ENCODE results near the gene ATG16L1. TPM values are rescaled to one million over a fixed set of nuclear protein-coding genes. Genes with fewer than 3 reads are reported as not detected.

The ATG16L1 gene
- total and polyA plus RNA-seq, 2 donors (not counting 1 experiment from before 2014, with no cell fraction given) = 23.7 to 33.7 TPM

GRCh38 chr2:233281553-233281952 is 30.1 kb downstream of the ATG16L1 start:
- H3K4me3 ChIP-seq (replicated peaks in 1 of 4; ENCODE audit: control extremely low read depth in 1 of 4, insufficient read depth in 1 of 4, low read depth in 3 of 4, low read length in 4 of 4) = no peak overlapping the region
- no peak overlapping the region for H2AFZ ChIP-seq (ENCODE audit: low read length)
- TF ChIP-seq CTCF (conservative IDR thresholded peaks at IDR 0.05 in 1 of 2, IDR thresholded peaks at IDR 0.05 in 1 of 2; ENCODE audit: low read depth in 1 of 2, low read length in 2 of 2) (no peak), EZH2 (IDR thresholded peaks at IDR 0.05; ENCODE audit: low read length, missing control alignments) (no peak)
- H3K9ac ChIP-seq (ENCODE audit: insufficient read depth, low read length) = no peak overlapping the region
- no peak overlapping the region for H3K4me2 ChIP-seq (ENCODE audit: extremely low read depth, insufficient read depth, low read length)
- no peak for DNase-seq (ENCODE audit: low read depth in 2 of 2)
- H3K4me1 ChIP-seq (ENCODE audit: control insufficient read depth, extremely low read depth, insufficient read depth, low read length) = no peaks in the 10 kb centered on the region
- H3K36me3 ChIP-seq (ENCODE audit: control insufficient read depth, insufficient read depth, low read length) = peaks cover 11% of the 10 kb centered on the region
- no peaks in the 10 kb centered on the region for H3K27me3 ChIP-seq (ENCODE audit: control insufficient read depth, insufficient read depth, low read length)
- H4K20me1 ChIP-seq (ENCODE audit: control insufficient read depth, extremely low read depth, insufficient read depth, low read length) = no peaks in the 10 kb centered on the region
- H3K27ac ChIP-seq (ENCODE audit: insufficient read depth, low read length) = no peak overlapping the region
- no peaks in the 10 kb centered on the region for H3K79me2 ChIP-seq (ENCODE audit: control insufficient read depth, insufficient read depth, low read length)
- no peaks in the 10 kb centered on the region for H3K9me3 ChIP-seq (ENCODE audit: control insufficient read depth, insufficient read depth, low read depth, low read length)

DNA sequence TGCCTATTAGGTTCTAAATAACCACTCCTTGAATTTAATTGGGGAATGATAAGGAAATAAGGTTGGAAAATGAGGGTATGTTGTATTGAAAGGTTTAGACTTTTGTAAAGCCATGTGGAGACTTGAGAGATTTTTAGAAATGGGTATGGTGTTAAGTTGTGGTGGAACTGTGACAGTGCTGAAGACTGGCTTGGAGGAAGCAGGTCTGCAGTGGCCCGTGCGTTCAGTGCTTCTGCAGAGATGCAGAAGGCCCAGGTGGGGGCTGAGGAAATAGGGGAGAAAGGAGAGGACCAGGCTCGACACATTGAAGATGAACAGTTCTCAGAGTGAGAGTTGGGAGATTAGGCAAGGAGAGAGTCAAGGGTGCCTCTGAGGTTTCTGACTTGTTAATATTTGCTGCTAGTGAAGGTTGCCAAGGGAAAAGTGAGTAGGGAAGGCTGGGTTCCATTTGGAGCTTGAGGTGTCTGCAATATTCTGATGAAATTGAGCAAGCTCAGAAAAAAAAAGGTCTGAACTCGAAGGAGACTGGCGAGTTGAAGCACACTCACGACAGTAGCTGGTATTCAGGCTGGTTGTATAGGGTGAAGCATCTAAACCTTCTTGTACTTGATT is 30.6 kb downstream of the ATG16L1 start:
- H3K9me3 ChIP-seq (ENCODE audit: control insufficient read depth, insufficient read depth, low read depth, low read length) = no peaks in the 10 kb centered on the region
- H3K4me1 ChIP-seq (ENCODE audit: control insufficient read depth, extremely low read depth, insufficient read depth, low read length) = no peaks in the 10 kb centered on the region
- H3K4me2 ChIP-seq (ENCODE audit: extremely low read depth, insufficient read depth, low read length) = no peak overlapping the region
- no peak overlapping the region for H3K9ac ChIP-seq (ENCODE audit: insufficient read depth, low read length)
- no peaks in the 10 kb centered on the region for H4K20me1 ChIP-seq (ENCODE audit: control insufficient read depth, extremely low read depth, insufficient read depth, low read length)
- no peaks in the 10 kb centered on the region for H3K27me3 ChIP-seq (ENCODE audit: control insufficient read depth, insufficient read depth, low read length)
- no peak for DNase-seq (ENCODE audit: low read depth in 2 of 2)
- H2AFZ ChIP-seq (ENCODE audit: low read length) = no peak overlapping the region
- peaks cover 11% of the 10 kb centered on the region for H3K36me3 ChIP-seq (ENCODE audit: control insufficient read depth, insufficient read depth, low read length)
- TF ChIP-seq CTCF (conservative IDR thresholded peaks at IDR 0.05 in 1 of 2, IDR thresholded peaks at IDR 0.05 in 1 of 2; ENCODE audit: low read depth in 1 of 2, low read length in 2 of 2) (no peak), EZH2 (IDR thresholded peaks at IDR 0.05; ENCODE audit: low read length, missing control alignments) (no peak)
- no peaks in the 10 kb centered on the region for H3K79me2 ChIP-seq (ENCODE audit: control insufficient read depth, insufficient read depth, low read length)
- H3K4me3 ChIP-seq (replicated peaks in 1 of 4; ENCODE audit: control extremely low read depth in 1 of 4, insufficient read depth in 1 of 4, low read depth in 3 of 4, low read length in 4 of 4) = no peak overlapping the region
- H3K27ac ChIP-seq (ENCODE audit: insufficient read depth, low read length) = no peak overlapping the region

DNA sequence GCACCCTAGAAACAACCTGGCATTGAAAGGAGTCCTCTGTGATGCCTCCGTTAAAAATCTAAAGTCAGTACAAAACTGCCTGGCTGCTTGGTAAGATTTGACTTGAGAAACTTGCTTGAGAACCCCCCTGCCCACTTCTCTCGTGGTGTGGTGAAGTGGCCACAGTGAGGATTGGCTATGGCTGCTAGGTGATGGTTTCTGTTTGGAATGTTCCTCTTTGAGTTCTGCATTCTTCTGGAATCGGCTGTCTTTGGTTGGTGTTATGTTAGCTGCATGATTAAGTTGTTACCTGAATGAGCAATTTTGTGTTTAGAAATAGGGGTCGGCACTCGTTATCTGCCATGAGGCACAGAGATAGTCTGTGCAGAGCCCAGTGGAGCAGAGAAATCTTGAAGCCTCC is 34.4 kb downstream of the ATG16L1 start:
- Histone ChIP-seq H3K27me3 (ENCODE audit: control insufficient read depth, insufficient read depth, low read length) (no peaks in the 10 kb centered on the region), H3K79me2 (ENCODE audit: control insufficient read depth, insufficient read depth, low read length) (no peaks in the 10 kb centered on the region), H3K4me2 (ENCODE audit: extremely low read depth, insufficient read depth, low read length) (no peak overlapping the region), H2AFZ (ENCODE audit: low read length) (no peak overlapping the region), H4K20me1 (ENCODE audit: control insufficient read depth, extremely low read depth, insufficient read depth, low read length) (no peaks in the 10 kb centered on the region), H3K9ac (ENCODE audit: insufficient read depth, low read length) (no peak overlapping the region), H3K27ac (ENCODE audit: insufficient read depth, low read length) (no peak overlapping the region), H3K36me3 (ENCODE audit: control insufficient read depth, insufficient read depth, low read length) (peaks cover 14% of the 10 kb centered on the region), H3K9me3 (ENCODE audit: control insufficient read depth, insufficient read depth, low read depth, low read length) (no peaks in the 10 kb centered on the region), H3K4me3 (replicated peaks in 1 of 4; ENCODE audit: control extremely low read depth in 1 of 4, insufficient read depth in 1 of 4, low read depth in 3 of 4, low read length in 4 of 4) (no peak overlapping the region), H3K4me1 (ENCODE audit: control insufficient read depth, extremely low read depth, insufficient read depth, low read length) (no peaks in the 10 kb centered on the region)
- DNase-seq (ENCODE audit: low read depth in 2 of 2) = peak in 1 of 2 donors; percentile 67
- TF ChIP-seq CTCF (conservative IDR thresholded peaks at IDR 0.05 in 1 of 2, IDR thresholded peaks at IDR 0.05 in 1 of 2; ENCODE audit: low read depth in 1 of 2, low read length in 2 of 2) = no peak
- no peak for TF ChIP-seq EZH2 (IDR thresholded peaks at IDR 0.05; ENCODE audit: low read length, missing control alignments)

Measured in fibroblast of lung (primary cell).